ENCODE measurements around the gene MET. TPM values are rescaled to one million over a fixed set of nuclear protein-coding genes. Genes with fewer than 3 reads are reported as not detected.
"Not testable (repeated sequence)": the region's sequence is repeated elsewhere in the genome, so short reads cannot be mapped to it uniquely, and the experiment has no call there.

Gene MET
- total RNA-seq, 1 donor from 2014 or later = 23.3 TPM

GRCh38 chr7:116698930-116699721 is 27.1 kb downstream of the MET start:
- DNase-seq = no peak

DNA sequence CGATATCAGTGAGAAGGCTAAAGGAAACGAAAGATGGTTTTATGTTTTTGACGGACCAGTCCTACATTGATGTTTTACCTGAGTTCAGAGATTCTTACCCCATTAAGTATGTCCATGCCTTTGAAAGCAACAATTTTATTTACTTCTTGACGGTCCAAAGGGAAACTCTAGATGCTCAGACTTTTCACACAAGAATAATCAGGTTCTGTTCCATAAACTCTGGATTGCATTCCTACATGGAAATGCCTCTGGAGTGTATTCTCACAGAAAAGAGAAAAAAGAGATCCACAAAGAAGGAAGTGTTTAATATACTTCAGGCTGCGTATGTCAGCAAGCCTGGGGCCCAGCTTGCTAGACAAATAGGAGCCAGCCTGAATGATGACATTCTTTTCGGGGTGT is 27.7 kb downstream of the MET start:
- DNase-seq = no peak

DNA sequence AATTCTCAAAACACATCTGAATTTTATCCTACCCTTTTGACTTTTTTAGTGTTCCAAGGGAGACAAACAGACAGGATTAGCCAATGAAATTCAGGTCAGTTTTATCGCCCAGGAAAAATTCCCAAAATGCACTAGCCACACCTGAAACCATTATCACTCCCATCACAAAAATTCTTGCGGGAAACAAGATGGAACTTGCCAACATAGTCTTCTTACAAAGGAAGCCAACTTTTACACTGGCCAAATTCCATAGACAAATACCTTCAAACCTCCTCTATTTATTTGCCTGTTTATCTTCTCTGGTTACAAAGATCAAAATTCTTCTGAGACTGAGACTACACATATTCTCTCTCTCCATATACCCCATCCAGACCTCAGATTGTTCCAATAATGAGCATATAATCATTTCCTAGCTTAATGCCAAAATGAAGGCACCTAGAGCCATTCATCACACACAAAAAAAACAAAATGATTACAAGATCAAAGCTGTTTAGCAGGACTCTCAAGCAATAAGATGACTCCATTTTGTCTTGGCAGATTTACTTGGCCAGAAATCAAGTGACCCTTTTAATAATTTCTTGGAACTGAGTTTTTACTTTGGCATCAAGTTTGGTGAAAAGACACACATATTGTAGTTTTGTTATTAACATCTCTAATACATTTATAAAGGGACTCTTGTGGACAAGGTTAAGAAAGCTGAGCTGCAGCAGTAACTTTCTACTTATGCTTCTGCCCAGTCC is 30.2 kb downstream of the MET start:
- no peak for DNase-seq

GRCh38 chr7:116704650-116705228 is 32.7 kb downstream of the MET start:
- no peak for DNase-seq

DNA sequence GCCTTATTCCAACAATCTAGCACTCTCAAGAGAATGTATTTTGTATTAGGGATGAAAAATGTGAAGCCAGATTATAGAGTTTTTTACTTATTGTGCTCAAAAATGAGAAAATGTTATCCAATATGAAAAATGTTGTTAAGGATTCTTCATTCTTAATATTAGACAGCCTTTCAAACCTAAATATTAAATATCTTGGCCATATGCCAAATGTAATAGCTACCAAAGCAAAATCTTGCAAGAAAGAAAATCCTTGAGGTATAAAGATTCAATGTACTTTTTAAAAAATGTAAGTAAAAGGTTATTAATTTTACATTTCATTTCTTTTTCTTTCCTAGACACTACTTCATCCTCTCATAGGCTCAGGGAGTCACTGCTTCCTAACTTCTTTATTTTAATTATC is 33.4 kb downstream of the MET start:
- DNase-seq = no peak

GRCh38 chr7:116706668-116707126 is 34.7 kb downstream of the MET start:
- DNase-seq = no peak

DNA sequence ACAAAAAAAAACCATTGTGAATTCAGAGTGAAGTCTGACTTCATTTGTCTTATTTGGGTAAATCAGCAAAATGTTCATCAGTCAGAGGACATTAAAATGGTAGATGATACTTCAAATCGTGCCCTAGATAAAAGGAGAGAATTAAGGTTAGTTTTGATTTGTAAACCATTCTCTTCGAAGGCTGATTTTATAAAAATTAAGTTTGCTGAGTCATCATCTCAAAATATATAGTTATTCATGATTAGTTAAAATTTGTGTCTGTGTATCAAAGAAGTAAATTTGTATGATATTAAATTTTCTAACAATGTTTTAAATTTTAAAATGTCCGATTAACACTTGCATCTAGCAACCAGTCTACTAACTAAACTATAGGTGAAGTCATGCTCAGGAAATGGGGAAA is 35.3 kb downstream of the MET start:
- DNase-seq = no peak

DNA sequence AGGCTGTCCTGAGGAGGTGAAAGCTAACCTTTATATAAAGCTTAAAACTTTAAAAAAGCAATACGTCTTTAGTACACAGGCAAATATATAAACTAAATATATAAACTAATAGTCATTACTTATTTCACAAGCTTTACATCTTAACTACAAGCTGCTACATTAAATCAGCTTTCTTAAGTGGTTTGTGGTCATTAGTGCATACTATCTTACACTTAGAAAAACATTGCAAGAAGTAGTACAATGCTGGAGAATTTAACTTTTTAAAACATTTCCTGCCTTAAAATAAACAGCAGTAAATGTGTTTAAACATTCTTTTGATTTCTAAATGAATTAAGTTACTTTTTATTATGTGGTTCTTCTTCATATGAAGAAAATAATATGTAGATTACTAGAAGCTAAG is 36.3 kb downstream of the MET start:
- no peak for DNase-seq

DNA sequence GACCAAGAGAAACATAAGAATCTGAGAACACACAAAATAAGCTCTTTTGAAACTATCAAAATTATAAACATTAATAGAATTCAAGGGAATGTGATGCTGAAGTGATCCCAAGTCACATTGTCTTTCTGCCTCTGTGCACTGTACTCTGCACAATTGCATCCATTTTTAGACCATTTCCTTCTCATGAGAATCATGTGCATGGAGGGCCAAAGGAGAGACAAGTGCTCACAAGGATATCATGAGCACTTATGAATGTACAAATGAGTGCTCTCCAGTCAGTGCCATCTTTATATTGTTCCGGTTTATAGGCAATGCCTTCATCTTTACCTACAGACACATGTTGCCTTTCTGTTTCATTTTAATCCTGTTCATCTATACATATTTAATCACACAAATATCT is 36.9 kb downstream of the MET start:
- no peak for DNase-seq

DNA sequence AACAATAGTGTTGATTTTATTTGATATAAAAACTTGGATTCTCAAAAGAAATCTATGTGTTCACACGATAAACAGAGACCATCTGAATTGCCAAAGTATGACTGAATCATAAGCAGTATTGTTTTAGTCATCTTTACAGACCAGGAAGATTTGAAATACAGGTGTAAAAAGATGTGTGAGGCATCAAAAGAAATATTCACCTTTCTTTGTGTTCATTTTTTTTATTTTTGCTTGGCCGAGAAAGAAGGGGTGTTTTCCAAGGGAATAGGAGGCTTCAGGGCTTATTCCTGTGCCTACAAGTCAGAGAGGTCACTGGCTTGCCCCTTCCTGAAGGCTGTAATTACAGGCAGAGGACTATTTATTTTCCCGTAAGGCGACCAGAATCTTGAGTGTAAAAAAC is 37.3 kb downstream of the MET start:
- no peak for DNase-seq

DNA sequence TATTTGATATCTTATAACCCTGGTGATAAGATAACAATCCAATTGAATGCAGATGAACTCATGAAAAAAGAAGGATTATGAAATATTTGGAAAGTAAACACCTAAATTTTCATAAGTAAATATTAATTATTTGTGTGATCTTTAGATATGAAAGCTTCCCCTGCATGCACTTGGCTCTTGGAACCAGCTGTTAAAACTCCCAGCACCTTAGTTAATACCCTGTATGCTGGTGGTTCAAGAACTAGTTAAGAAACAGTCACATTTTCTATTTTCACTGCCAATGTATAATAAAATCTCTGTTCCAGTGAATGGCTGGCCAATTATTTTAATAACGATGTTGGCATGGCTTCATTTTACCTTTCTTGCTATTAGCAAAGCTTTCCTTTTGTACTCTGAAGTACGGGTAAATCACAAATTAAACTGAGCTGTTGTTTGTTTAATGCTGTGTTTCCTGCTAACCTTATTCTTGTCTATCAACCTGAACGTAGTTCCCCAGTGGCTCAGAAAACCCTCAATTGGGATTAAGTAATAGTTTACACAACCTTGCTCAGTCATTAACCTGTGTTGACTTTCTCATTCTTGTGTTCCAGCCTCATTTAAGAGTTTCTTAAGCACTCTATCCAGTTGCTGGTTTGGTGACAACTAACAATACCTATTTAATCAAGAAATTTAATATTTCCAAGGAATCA is 38.9 kb downstream of the MET start:
- no peak for DNase-seq

- DNase-seq = no peak
Observed at GRCh38 chr7:116711790-116712189, 39.8 kb downstream of the MET start.

DNA sequence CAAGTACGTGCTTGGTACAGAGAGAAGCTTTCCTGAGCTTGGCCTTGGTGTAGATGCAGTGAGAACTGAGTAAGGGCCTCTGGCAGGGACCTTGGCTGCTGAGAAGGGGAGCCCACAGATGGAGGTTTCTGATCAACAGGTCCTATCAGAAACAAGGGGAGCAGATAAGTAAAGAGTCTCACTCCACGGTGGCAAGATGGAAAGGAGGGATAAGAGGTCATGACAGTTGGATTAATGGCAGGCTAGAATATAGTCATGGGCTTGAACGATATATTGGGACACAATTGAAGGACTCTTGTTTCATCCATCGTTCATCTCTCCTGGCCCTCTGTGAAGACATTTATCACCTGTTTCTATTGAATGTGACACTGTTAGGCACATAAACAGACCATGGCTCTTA is 41.5 kb downstream of the MET start:
- no peak for DNase-seq

DNA sequence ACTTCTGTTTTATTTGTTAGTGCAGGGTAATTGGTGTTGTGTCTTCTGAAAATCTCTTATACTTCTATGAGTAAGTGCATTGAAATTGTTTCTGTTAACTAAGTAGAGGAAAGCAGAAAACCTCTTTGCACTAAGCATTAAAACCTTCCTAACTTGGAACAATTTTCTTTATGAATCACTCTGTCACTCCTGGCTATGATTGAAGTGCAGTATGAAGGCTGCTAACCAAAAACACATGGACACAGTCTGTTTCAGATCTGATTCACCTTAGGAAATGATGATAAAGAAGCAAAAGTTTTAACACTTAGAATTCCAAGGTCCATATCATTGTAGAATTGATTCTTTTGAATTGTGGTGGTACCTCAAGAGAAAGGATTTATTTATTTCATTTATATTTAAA is 41.9 kb downstream of the MET start:
- no peak for DNase-seq

GRCh38 chr7:116715077-116715476 is 43.1 kb downstream of the MET start:
- DNase-seq = no peak

GRCh38 chr7:116717137-116717536 is 45.1 kb downstream of the MET start:
- DNase-seq = no peak

GRCh38 chr7:116723959-116724529 is 52.0 kb downstream of the MET start:
- not testable (repeated sequence) for DNase-seq

DNA sequence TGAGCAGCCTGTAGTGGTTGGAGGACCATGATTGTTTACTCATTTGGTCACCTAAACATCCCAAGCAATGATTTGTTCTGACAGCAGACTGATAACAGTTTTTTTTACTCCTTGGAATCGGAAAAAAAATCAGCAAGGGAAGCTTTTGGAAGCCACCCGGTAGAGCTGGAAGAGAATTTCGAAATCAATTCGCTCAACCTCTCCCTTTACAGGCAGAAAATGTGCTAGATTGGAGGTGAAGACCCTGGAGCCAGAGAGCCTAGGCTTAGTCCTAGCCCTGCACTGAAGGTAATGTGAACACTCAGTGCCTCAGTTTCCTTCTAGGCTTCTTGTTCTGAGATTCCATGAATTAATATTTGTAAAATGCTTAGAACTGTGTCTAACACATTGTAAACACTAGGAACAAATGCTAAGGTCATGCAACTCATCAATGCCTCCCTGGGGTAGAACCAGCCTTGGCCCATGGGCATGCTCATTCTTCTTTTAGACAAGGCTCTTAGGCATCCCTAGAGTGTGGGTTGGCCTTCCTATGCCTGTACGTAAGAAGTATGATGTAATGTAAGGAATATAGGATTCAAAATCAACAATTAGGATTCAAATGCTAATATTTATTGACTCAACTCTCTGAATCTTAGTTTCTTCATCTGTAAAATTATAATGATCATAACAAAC is 52.7 kb downstream of the MET start:
- no peak for DNase-seq

GRCh38 chr7:116726149-116726548 is 54.2 kb downstream of the MET start:
- DNase-seq = no peak

DNA sequence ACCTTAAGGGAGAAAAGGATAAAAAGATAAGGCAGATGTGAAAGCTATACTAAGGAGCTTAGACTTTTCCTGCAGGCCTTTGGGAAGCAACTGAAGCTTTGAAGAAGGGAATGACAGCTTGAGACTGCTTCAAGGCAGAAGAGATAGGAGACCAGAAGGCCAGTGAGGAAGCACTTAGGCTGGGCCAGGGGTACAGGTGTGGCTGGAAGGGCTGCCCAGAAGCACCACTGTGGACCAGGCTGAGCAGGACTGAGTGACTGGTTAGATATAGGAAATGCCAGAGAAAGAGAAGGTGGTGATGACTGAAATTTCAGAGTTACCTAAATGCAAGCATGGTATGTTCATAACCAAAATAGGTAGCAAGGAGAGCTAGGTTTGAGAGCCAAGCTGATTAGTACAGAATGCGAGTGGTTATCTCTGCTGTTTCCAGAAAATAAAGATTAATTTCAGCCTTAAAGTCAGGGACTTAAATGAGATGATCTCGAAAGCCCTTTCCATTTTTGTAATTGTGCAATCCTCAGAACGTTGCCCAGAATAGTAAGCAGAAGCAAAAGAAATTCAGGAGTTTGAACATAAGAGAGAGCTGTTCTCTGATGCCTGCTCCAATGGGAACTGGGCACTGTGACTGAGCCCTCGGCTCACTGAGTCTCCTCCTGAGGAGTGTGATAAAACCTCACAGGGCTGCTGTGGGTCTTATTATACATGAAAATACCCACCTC is 54.9 kb downstream of the MET start:
- DNase-seq = no peak

DNA sequence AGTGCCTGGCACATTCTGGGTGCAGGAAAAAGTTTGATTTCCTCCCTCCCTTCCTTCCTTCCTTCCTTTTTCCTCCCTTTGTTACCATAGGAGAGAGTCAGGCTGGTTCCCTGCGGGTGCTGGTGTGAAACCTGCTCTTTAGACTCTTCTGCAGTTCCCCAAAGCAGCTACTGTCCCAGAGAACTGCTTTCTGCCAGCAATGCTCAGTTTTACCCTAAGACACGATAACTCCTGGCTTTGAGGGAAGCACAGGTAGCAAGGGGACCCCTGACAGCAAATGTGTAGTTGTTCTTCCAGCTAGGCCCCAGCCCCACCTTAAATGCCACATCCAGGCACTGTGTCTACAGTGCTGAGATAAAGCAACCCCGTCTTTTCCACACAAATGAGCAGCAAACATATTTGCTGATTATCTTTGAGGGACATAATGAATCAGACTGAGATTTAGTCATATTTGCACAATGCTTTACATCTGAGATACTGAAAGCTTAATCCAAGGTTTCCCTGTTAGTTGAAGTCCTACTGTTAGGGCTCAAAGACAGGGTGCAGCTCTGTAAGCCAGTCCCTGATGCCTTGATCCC is 55.5 kb downstream of the MET start:
- DNase-seq = no peak

Data from tongue (tissue), 2 donors.